Fibroblast of lung (primary cell): ENCODE data around the gene PPP3CB. TPM values are rescaled to one million over a fixed set of nuclear protein-coding genes. Genes with fewer than 3 reads are reported as not detected.

ENCODE experiments used
- DNase-seq, 2 donors: peaks; one replicate each; pipeline versions ENCODE4 v3.0.0 to v3.0.0-alpha.2; 2010; ENCODE audit warnings: low read depth in 2 of 2
- H2AFZ ChIP-seq: 2 replicates; pipeline ENCODE4 v1.5.1; 2012; ENCODE audit warnings: low read length, control low read depth, inconsistent platforms
- H3K27ac ChIP-seq: 2 replicates; pipeline ENCODE4 v1.5.1; 2011; ENCODE audit warnings: low read length, control low read depth; ENCODE audit not compliant: insufficient read depth
- H3K27me3 ChIP-seq: 2 replicates; pipeline ENCODE4 v1.5.1; 2011; ENCODE audit warnings: mild to moderate bottlenecking, low read length; ENCODE audit not compliant: control insufficient read depth, insufficient read depth
- H3K36me3 ChIP-seq: 2 replicates; pipeline ENCODE4 v1.5.1; 2011; ENCODE audit warnings: low read length; ENCODE audit not compliant: control insufficient read depth, insufficient read depth
- H3K4me1 ChIP-seq: 2 replicates; pipeline ENCODE4 v1.5.1; 2011; ENCODE audit warnings: low read length; ENCODE audit not compliant: control insufficient read depth, insufficient read depth; ENCODE audit errors: extremely low read depth
- H3K4me2 ChIP-seq: 2 replicates; pipeline ENCODE4 v1.5.1; 2011; ENCODE audit warnings: low read length, control low read depth; ENCODE audit not compliant: insufficient read depth; ENCODE audit errors: extremely low read depth
- H3K4me3 ChIP-seq, 4 experiments: fragments of 200-600 bp in 1 of 4; sonication (generic) in 1 of 4; replicated peaks in 1 of 4; 2 replicates each; pipeline ENCODE4 v1.5.1; 2011 to 2016; ENCODE audit warnings: low read length in 4 of 4, low read depth in 3 of 4, mild to moderate bottlenecking in 3 of 4, control low read depth in 2 of 4, inconsistent platforms in 1 of 4, mixed read lengths in 1 of 4; ENCODE audit not compliant: insufficient read depth in 1 of 4; ENCODE audit errors: control extremely low read depth in 1 of 4
- H3K79me2 ChIP-seq: 2 replicates; pipeline ENCODE4 v1.5.1; 2012; ENCODE audit warnings: mild to moderate bottlenecking, low read length, inconsistent platforms; ENCODE audit not compliant: control insufficient read depth, insufficient read depth
- H3K9ac ChIP-seq: 2 replicates; pipeline ENCODE4 v1.5.1; 2011; ENCODE audit warnings: mild to moderate bottlenecking, low read length, control low read depth; ENCODE audit not compliant: insufficient read depth
- H3K9me3 ChIP-seq: 2 replicates; pipeline ENCODE4 v1.5.1; 2012; ENCODE audit warnings: low read depth, low read length; ENCODE audit not compliant: control insufficient read depth, insufficient read depth
- H4K20me1 ChIP-seq: 2 replicates; pipeline ENCODE4 v1.5.1; 2011; ENCODE audit warnings: low read length; ENCODE audit not compliant: control insufficient read depth, insufficient read depth; ENCODE audit errors: extremely low read depth
- CTCF ChIP-seq, 2 donors: IDR thresholded peaks in 1 of 2; conservative IDR thresholded peaks in 1 of 2; 1 replicate in 1 of 2; 2 replicates in 1 of 2; pipeline ENCODE4 v1.5.1; 2011 to 2012; ENCODE audit warnings: low read length in 2 of 2, control low read depth in 1 of 2, inconsistent platforms in 1 of 2, low read depth in 1 of 2, mild to moderate bottlenecking in 1 of 2
- EZH2 ChIP-seq: IDR thresholded peaks from 2 replicates; pipeline ENCODE4 v1.5.1; 2012; ENCODE audit warnings: low read length, control low read depth, mild to moderate bottlenecking; ENCODE audit errors: missing control alignments
- polyA plus RNA-seq, 2 donors: library from polyadenylated mRNA; depleted of rRNA in 1 of 2; stranded (reverse) in 1 of 2; unstranded in 1 of 2; fragments of >200 nt; gene quantifications; 2 replicates each; pipeline ENCODE4 v1.2.1, GENCODE V29; 2011 to 2012; ENCODE audit warnings: missing spikeins in 1 of 2
- total RNA-seq: library from RNA; depleted of rRNA; stranded (reverse); fragments of >200 nt; gene quantifications from 2 replicates; pipeline ENCODE4 v1.2.1, GENCODE V29; 2014

PPP3CB gene
- total and polyA plus RNA-seq, 2 donors (not counting 1 experiment from before 2014, with no cell fraction given): 27.1 to 38.8 TPM

GRCh38 chr10:73485320-73485719, 10.5 kb downstream of the PPP3CB start:
- no peaks in the 10 kb centered on the region for H3K4me1 ChIP-seq
- no peak overlapping the region for H3K27ac ChIP-seq
- no peak overlapping the region for H3K4me2 ChIP-seq
- no peaks in the 10 kb centered on the region for H3K9me3 ChIP-seq
- peaks cover 2% of the 10 kb centered on the region for H3K36me3 ChIP-seq
- no peaks in the 10 kb centered on the region for H4K20me1 ChIP-seq
- H3K4me3 ChIP-seq: no peak overlapping the region
- no peaks in the 10 kb centered on the region for H3K27me3 ChIP-seq
- TF ChIP-seq CTCF (conservative IDR thresholded peaks at IDR 0.05 in 1 of 2, IDR thresholded peaks at IDR 0.05 in 1 of 2; ENCODE audit: low read depth in 1 of 2, low read length in 2 of 2): no peak
- no peak for TF ChIP-seq EZH2
- no peak overlapping the region for H3K9ac ChIP-seq
- H2AFZ ChIP-seq: no peak overlapping the region
- no peak for DNase-seq
- peaks cover 25% of the 10 kb centered on the region for H3K79me2 ChIP-seq

GRCh38 chr10:73480158-73480557, 15.7 kb downstream of the PPP3CB start:
- Histone ChIP-seq H3K4me1 (no peaks in the 10 kb centered on the region), H3K36me3 (peaks cover 2% of the 10 kb centered on the region), H3K9me3 (no peaks in the 10 kb centered on the region), H3K4me3 (no peak overlapping the region), H3K4me2 (no peak overlapping the region), H2AFZ (no peak overlapping the region), H3K27ac (no peak overlapping the region), H3K27me3 (no peaks in the 10 kb centered on the region), H3K79me2 (peaks cover 4% of the 10 kb centered on the region), H4K20me1 (no peaks in the 10 kb centered on the region), H3K9ac (no peak overlapping the region)
- peak; percentile 34 to 81 for DNase-seq
- TF ChIP-seq CTCF (conservative IDR thresholded peaks at IDR 0.05 in 1 of 2, IDR thresholded peaks at IDR 0.05 in 1 of 2; ENCODE audit: low read depth in 1 of 2, low read length in 2 of 2): no peak
- TF ChIP-seq EZH2: no peak

- Histone ChIP-seq H3K27ac (no peak overlapping the region), H3K9me3 (no peaks in the 10 kb centered on the region), H3K27me3 (no peaks in the 10 kb centered on the region), H2AFZ (no peak overlapping the region), H4K20me1 (no peaks in the 10 kb centered on the region), H3K4me3 (no peak overlapping the region), H3K36me3 (peaks cover 2% of the 10 kb centered on the region), H3K4me2 (no peak overlapping the region), H3K4me1 (no peaks in the 10 kb centered on the region), H3K79me2 (peaks cover 4% of the 10 kb centered on the region), H3K9ac (no peak overlapping the region)
- no peak for DNase-seq
- TF ChIP-seq CTCF (conservative IDR thresholded peaks at IDR 0.05 in 1 of 2, IDR thresholded peaks at IDR 0.05 in 1 of 2; ENCODE audit: low read depth in 1 of 2, low read length in 2 of 2) (no peak), EZH2 (no peak)
Observed at GRCh38 chr10:73478636-73479035, 17.2 kb downstream of the PPP3CB start.
